Hematopoietic multipotent progenitor cell treated with erythropoietin and hydrocortisone succinate and interleukin-3 and kit ligand, for 15 days (in vitro differentiated cells): ENCODE results near the gene TCHH.
"Not testable (repeated sequence)": the region's sequence is repeated elsewhere in the genome, so short reads cannot be mapped to it uniquely, and the experiment has no call there.

Experiments used
- DNase-seq: peaks from one replicate; pipeline ENCODE4 v3.0.0-alpha.2; 2015; ENCODE audit warnings: low spot score

Gene TCHH, protein sequence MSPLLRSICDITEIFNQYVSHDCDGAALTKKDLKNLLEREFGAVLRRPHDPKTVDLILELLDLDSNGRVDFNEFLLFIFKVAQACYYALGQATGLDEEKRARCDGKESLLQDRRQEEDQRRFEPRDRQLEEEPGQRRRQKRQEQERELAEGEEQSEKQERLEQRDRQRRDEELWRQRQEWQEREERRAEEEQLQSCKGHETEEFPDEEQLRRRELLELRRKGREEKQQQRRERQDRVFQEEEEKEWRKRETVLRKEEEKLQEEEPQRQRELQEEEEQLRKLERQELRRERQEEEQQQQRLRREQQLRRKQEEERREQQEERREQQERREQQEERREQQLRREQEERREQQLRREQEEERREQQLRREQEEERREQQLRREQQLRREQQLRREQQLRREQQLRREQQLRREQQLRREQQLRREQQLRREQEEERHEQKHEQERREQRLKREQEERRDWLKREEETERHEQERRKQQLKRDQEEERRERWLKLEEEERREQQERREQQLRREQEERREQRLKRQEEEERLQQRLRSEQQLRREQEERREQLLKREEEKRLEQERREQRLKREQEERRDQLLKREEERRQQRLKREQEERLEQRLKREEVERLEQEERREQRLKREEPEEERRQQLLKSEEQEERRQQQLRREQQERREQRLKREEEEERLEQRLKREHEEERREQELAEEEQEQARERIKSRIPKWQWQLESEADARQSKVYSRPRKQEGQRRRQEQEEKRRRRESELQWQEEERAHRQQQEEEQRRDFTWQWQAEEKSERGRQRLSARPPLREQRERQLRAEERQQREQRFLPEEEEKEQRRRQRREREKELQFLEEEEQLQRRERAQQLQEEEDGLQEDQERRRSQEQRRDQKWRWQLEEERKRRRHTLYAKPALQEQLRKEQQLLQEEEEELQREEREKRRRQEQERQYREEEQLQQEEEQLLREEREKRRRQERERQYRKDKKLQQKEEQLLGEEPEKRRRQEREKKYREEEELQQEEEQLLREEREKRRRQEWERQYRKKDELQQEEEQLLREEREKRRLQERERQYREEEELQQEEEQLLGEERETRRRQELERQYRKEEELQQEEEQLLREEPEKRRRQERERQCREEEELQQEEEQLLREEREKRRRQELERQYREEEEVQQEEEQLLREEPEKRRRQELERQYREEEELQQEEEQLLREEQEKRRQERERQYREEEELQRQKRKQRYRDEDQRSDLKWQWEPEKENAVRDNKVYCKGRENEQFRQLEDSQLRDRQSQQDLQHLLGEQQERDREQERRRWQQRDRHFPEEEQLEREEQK (N-terminal part only)

DNA sequence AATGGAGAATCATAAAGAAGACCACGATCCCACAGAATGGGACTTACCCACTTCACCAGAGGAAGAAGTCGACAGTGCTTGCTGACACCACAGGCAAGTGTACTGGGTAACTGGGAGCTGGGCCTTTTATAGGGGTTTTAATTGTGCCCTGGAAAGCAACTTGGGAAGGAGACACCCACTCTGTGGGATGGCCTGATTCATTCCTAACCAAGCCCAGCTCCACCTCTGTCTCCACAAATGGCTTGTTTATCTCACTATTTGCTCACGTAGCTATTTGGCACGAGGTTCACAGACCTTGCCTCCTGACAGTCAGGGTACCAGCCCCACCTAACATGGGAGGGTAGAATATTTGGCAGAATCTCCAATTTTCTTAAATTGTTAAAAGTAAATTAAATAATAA lies at the start of gene TCHH:
Gene TCHH (minus strand): TSS at position 101 of the 400 bp plus-strand sequence. CDS start 1,364 bp downstream, outside the sequence.
- no peak for DNase-seq

DNA sequence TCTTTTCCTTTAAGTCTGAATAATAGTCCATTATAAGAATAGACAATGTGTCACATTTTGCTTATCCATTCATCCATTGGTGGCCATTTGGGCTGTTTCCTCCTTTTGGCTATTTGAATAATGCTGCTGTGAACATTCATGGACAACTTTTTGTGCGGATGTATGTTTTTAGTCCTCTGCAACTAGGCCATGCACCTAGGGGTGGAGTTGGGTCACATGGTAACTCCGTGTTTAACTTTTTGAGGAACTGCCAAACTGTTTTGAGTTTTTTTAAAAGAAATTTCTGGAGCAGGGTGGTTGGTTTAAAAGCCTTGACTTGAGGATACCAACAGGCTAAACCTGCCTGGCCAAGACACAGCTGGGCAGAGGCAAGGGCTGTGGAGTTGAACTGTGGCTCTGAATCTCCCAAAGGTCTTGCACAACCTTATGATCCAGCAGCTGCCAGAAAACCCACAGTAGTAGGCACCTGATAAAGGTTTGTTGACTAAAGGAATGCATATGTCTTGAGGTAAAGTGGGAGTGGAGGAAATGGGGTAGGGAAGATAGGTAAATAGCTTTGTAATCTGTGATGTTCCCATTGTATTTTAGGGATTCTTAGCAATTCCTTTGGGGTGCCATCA lies 49.4 kb upstream of the TCHH start:
- DNase-seq = no peak

DNA sequence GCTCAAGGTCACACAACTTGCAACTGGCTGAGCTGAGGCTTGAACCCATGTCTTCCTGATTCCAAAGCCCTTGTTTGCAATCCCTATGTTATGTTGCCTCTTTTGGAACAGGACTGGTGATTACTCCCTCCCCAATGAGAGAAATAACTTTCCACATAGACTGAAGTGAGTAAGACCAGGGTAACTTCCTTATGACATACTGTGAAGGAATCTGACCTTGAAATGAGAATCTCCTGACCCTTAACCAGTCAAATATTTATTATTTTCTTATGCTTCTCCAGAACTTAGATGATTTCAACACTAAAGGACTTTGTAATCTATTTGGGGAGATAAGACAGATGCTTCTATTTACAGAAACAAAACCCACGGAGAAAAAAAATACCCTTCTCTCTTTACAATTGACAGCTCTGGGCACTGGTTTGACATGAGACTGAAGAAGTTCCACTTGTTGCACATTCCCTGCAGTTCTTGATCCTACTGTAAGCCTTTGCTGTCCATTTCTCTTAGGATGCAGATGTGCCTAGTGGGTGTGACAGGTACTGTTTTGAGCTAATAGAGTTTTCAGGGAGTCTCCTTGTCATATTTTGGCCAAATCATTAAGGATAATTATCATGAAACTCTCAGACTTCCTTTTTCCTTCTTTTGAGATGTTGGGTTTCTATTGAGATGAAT lies 47.7 kb upstream of the TCHH start:
- DNase-seq = no peak

DNA sequence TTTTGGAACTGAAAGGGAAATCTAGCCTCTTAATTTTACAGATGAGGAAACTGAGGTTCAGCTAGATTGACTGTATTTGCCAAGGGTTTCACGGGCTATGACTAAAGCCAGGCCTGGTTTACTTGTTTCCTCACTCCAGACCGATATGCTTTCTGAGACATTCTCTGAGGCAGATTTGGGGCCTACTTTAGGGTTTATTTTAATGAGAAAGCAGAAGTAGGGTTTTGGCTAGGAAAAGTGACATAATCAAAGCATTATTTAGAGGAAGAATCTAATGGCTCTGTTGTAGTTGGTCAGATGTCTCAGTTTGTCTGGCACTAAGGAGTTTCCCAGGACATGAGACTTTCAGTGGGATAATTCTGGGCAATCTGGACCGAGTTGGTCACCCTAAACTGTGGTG lies 45.3 kb upstream of the TCHH start:
- no peak for DNase-seq

DNA sequence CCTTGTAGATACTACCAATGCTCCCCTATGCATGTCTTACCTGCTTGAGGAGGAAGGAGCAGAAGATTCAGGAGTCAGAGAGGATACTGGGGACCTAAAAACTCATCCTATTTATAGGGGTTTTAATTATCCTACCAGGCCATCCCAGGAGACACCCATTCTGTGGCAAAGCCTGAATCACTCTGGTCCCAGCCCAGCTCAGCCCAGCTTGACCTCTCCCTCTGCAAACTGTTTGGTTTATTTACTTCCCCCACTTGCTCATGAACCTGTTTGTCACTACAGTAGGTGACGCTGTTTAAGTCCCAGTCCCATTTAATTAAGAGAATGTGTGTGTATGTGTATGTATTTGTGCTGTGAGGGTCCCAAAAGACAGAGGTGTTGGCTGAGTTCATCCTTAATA lies 43.9 kb upstream of the TCHH start, which contains the start of gene RPTN:
Gene RPTN (minus strand): TSS at position 85 of the 400 bp plus-strand sequence. CDS start 1,339 bp downstream, outside the sequence.
- no peak for DNase-seq

DNA sequence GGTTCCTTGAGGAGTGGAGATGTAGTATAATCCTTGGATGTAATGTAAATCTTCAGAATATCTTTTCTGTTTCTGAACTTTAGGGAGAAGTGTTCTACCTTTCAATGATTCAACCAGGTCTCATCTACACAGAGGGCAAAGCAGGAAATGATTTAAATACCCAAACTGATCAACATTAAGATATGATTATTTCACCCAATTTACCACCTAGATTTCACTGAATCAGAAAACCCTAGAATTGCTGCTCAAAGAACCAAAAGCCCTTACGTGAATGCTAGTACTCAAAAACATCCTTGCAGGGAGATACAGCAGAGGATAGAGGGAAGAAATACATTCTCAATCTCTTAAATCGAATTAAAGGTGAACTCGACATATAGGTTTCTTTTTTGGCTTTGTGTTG lies 38.8 kb upstream of the TCHH start:
- no peak for DNase-seq

DNA sequence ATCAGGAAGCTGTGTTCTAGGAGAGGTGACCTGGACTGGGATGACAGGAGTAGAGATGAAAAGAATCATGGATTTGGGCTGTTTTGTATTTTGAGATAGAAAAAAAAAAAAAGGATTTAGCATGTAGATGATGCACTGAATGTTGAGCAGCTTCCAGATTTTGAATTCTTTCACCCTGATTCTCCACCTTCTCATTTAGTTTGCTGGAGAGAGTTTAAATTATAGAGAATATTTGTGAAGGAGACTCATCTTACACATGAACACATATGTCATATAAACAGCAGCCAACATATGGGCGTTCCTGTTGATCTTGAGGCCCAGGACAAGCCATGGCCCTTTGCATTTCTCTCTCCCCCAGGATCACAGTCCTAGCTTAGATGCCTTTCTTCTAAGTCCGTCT lies 36.4 kb upstream of the TCHH start:
- DNase-seq = no peak

DNA sequence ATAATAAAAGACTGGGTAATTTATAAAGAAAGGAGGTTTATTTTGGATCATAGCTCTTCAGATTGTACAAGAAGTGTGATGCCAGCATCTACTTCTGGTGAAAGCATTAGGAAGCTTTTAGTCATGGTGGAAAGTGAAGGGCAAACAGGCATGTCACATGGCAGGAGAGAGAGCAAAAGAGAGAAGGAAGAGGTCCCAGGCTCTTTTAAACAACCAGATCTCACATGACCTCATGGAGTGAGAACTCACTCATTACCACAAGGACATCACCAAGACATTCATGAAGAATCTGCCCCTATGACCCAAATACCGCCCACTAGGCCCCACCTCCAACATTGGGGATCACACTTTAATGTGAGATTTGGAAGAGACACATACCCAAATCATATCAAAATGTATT lies 33.7 kb upstream of the TCHH start:
- no peak for DNase-seq

DNA sequence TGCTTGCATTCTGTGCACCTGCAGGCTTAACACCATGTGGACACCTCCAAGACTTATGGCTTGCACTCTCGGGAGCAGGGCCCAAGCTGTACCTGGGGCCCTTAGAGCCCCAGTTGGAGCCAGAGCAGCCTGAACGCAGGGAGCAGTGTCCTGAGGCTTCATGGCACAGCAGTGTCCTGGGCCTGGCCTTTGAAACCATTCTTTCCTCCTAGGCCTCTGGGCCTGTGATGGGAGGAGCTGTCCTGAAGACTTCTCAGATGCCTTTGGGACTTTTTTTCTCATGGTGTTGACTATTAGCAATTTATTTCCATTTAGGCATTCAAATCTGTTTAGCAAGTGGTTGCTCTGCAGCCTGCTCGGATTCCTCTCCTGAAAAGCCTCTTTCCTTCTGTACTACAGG lies 32.8 kb upstream of the TCHH start:
- no peak for DNase-seq

DNA sequence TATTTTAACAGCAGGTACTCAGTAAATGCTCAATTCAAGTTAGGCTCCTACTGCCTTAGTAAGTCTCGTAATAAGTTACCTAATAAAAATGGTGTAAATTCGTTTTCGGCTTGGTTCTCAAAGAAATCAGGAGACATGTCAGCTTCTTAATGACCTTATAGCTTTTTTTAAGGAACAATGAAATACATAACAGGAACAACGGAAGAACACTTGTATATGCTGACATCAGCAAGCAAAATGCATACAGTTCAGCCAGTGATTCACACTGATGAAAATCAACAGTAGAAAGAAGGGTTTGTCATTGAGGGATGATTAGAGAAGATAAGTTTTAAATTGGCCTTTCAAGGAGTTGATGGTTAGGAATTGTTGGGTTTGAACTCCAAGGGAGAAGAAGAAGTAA lies 30.5 kb upstream of the TCHH start:
- DNase-seq = no peak

DNA sequence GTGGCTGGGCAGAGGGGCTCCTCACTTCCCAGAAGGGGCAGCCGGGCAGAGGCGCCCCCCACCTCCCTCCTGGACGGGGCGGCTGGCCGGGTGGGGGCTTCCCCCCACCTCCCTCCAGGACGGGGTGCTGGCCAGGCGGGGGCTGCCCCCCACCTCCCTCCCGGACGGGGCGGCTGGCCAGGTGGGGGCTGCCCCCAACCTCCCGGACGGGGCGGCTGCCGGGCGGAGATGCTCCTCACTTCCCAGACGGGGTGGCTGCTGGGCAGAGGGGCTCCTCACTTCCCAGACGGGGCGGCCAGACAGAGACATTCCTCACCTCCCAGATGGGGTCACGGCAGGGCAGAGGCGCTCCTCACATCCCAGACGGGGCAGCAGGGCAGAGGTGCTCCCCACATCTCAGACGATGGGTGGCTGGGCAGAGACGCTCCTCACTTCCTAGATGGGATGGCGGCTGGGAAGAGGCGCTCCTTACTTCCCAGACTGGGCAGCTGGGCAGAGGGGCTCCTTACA lies 29.5 kb upstream of the TCHH start:
- DNase-seq = not testable (repeated sequence)

DNA sequence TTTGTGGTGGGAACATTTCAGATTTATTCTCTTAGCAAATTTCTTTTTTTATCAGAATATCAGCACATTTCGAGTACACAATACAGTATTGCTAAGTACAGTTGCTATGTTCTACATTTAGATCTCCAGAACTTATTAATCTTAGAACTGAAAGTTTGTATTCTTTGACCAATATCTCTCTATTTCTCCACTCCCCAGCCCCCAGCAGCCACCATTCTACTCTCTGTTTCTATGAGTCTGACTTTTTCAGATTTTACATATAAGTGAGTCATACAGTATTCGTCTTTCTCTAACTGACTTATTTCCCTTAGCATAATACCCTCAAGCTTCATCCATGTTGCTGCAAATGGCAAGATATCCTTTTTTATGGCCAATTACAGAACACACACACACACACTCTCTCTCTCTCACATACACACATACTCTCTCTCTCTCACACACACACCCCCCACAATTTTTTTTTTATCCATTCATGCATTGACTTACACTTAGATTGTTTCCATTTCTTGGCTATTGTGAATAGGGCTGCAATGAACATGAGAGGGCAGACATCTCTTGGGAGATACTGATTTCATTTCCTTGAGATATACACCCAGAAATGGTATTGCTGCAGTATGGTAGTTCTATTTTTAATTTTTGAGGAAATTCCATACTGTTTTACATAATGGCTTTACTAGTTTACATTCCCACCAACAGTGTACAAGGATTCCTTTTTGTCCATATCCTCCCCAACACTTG lies 28.1 kb upstream of the TCHH start:
- no peak for DNase-seq

DNA sequence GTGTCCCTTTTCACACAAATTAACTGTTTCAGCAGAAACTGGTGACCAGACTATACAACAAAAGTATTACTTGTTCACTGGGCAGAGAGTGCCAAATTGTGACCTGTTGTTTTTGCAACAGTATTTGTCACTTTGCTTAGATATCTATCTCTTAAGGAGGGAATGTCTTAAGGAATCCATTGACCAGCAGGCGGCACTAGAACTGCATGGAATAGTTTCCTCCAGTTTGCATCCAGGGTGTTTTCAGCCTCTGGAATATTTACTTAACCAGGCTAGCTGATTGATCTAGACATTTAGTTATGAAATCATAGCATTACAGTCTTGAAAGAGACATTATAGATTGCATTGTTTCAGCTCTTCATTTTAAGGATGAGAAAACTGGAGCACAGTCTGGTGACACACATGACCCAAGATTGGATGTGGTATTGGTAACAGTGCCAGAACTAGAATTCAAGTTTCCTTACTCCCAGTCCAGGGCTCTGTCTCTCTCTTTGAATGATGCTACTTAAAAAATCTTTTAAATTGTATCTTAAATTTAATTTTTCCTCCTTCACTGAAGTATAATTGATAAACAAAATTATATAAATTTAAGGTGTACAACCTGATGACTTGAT lies 26.8 kb upstream of the TCHH start:
- no peak for DNase-seq

DNA sequence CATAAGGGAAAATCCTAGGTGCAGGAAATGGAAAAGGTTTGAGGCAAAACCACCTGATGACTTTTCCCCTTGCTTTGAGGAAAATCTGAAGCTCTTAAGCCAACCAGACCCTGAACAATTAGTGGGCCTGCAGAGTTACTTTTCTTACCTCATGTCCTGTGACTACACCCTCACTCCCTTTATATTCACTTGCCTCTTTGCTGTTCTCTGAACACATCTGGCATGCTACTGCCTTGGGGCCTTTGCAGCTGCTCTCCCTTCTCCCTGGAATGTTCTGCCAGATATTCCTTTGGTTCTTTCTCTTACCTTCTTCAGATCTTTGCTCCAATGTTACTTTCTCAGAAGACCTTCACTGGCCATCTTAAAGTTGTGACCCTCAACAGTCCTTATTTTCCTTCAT lies 22.0 kb upstream of the TCHH start:
- DNase-seq = no peak

DNA sequence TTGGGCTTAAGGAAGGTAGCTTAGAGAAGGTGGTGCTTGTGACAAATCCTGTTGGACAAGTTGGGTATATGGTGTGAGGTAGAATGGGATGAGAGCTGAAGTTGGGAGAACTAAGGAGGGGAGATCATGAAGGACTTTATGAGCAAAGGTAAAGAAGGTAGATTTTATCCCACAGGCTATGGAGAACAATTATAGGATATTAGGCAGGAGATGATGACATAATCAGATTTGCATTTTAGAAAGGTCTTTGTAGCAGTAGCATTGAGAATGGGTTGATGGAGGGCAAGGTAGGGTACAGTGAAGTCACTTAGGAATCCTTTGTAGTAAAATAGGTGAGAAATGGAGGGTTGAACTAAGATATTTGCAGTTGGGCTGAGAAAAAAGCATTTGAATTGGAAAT lies 14.9 kb upstream of the TCHH start:
- DNase-seq = no peak

DNA sequence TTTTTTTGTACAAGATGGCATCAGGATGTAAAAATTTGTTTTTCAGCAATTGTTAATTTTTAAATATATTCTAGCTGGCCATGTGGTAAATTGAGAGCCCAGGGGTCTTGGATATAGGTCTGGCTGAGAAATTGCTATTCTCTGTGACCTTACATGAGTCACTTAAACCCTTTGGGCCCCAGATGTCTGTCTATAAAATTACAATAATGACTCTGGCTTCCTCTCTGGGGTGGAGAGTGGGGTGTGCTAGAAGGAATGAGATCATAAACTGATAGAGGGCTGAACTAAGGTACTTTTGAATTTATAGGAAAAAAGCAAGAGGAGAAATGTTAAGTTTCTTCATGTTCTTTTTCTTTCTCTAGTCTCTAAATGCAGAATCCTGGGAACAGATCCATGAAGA lies 12.4 kb upstream of the TCHH start:
- DNase-seq = no peak

DNA sequence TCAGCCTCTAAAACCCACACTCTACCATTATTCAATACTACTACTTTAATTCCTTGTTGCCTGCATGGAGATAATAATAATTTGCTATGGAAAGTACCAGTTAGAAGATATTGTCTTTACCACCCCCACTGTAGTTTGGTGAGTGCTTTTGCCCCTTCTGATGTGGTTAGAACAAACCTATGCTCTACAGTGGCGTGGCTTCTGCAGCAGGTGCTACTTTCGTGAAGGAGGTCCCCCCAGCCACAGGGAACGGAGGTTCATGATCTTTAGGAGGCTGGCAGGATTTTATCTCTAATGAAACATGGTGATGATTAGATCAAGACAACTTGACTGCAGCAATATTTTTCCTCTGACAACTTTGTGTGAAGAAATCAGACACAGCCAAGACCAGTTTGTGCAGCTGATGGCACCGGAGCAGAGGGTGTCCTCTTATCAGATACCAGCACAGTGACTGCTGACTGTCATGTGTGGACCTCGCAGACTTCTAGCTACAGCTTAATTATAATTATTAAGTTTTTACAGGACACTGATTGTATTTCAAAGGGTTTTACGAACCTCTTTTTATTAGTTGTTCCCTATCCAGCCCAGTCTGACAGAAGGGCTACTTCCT lies 10.7 kb upstream of the TCHH start:
- no peak for DNase-seq

DNA sequence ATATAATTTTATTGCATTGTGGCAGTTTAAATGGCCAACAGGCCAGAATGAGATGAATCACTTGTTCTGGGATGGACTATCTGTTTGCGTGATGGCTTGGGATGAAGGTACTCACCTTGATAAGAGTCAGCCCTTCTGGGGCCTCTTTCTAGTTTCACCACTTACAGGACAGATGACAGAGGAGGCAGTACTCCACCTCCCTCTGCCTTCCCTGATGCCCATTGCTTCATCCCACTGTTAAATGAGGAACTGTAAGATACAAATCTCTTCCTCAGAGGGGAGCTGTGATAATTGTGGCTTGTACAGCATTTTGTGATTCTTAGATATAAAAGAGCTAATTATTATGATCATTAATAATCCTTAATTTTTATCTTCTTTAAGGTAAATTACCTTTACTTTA lies 3.7 kb upstream of the TCHH start:
- no peak for DNase-seq

DNA sequence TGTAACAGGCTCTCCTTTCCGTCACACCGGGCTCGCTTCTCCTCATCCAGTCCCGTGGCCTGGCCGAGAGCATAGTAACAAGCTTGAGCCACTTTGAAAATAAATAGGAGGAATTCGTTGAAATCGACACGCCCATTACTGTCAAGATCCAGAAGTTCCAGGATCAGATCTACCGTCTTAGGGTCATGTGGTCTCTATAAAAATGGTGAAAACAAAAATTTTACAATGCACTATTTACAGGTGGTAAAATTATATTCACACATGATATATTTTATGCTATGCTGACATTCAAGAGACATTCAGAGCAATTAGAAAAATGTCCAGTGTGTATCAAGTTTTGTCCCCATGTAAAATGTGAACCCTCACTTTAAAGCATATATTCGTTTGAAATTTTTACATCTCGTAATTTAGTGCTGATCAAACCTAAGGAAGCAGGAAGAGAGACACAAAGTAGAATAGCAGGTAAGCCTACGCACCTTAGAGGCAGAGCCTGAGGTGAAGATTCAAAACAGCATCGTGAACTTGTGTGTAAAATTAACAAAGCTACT lies 2.3 kb downstream of the TCHH start:
- no peak for DNase-seq
